ENCODE measurements around the gene C10orf105. TPM values are rescaled to one million over a fixed set of nuclear protein-coding genes. Genes with fewer than 3 reads are reported as not detected.
A peak's percentile ranks its signal among the peaks of the same experiment; 100 is the strongest.

Gene C10orf105
- total RNA-seq, 2 donors from 2014 or later: 0.13 to 0.33 TPM

GRCh38 chr10:71726580-71727104 lies 7.1 kb upstream of the C10orf105 start:
- 93 to 96% methylated on average over 6 to 11 of the region's 11 CpGs for WGBS, 2 experiments (ENCODE audit: insufficient coverage in 1 of 2, insufficient read length in 1 of 2)
- Histone ChIP-seq H3K4me1 (ENCODE audit: control insufficient read depth, insufficient read depth, low read length) (peaks cover 4% of the 10 kb centered on the region), H3K4me3 (ENCODE audit: low read length) (no peak overlapping the region), H3K9me3 (ENCODE audit: control insufficient read depth, low read length) (no peaks in the 10 kb centered on the region), H3K27me3 (ENCODE audit: control insufficient read depth, insufficient read depth, low read length, poor library complexity, severe bottlenecking) (no peaks in the 10 kb centered on the region), H3K36me3 (ENCODE audit: control insufficient read depth, insufficient read depth, low read length) (no peaks in the 10 kb centered on the region), H3K27ac (ENCODE audit: low read depth, low read length) (no peak overlapping the region), H3K9ac (ENCODE audit: extremely low read depth, low read length, poor library complexity, severe bottlenecking) (no peak overlapping the region)
- DNase-seq: no peak
- peaks cover 10% of the 10 kb centered on the region for H3K4me1 Mint-ChIP-seq
- peak overlapping the region; percentile 60 for H3K27ac Mint-ChIP-seq
- H3K27me3 Mint-ChIP-seq (ENCODE audit: insufficient read depth): peaks cover 6% of the 10 kb centered on the region
- H3K9me3 Mint-ChIP-seq: peaks cover 2% of the 10 kb centered on the region
- no peak for TF ChIP-seq CTCF (conservative IDR thresholded peaks at IDR 0.05)
- H3K36me3 Mint-ChIP-seq (ENCODE audit: low read depth): no peaks in the 10 kb centered on the region
- H3K4me3 Mint-ChIP-seq: no peak overlapping the region

GRCh38 chr10:71725998-71726579 lies 6.5 kb upstream of the C10orf105 start:
- Mint-ChIP-seq H3K27ac (peak overlapping the region; percentile 60), H3K4me1 (peaks cover 10% of the 10 kb centered on the region)
- 32 to 37% methylated on average over 2 to 8 of the region's 9 CpGs for WGBS, 2 experiments (ENCODE audit: insufficient coverage in 1 of 2, insufficient read length in 1 of 2)

GRCh38 chr10:71725249-71725648 lies 5.7 kb upstream of the C10orf105 start:
- no peaks in the 10 kb centered on the region for H3K36me3 Mint-ChIP-seq (ENCODE audit: low read depth)
- no peak for TF ChIP-seq CTCF (conservative IDR thresholded peaks at IDR 0.05)
- no peak for DNase-seq
- no peak overlapping the region for H3K27ac ChIP-seq (ENCODE audit: low read depth, low read length)
- H3K36me3 ChIP-seq (ENCODE audit: control insufficient read depth, insufficient read depth, low read length): no peaks in the 10 kb centered on the region
- H3K27me3 ChIP-seq (ENCODE audit: control insufficient read depth, insufficient read depth, low read length, poor library complexity, severe bottlenecking): peaks cover 3% of the 10 kb centered on the region
- no peak overlapping the region for H3K4me3 ChIP-seq (ENCODE audit: low read length)
- peaks cover 4% of the 10 kb centered on the region for H3K4me1 ChIP-seq (ENCODE audit: control insufficient read depth, insufficient read depth, low read length)
- 90 to 93% methylated on average over 9 to 14 of the region's 14 CpGs for WGBS, 2 experiments (ENCODE audit: insufficient coverage in 1 of 2, insufficient read length in 1 of 2)
- H3K27ac Mint-ChIP-seq: no peak overlapping the region
- no peak overlapping the region for H3K4me3 Mint-ChIP-seq
- H3K9ac ChIP-seq (ENCODE audit: extremely low read depth, low read length, poor library complexity, severe bottlenecking): no peak overlapping the region
- H3K27me3 Mint-ChIP-seq (ENCODE audit: insufficient read depth): peaks cover 13% of the 10 kb centered on the region
- peaks cover 2% of the 10 kb centered on the region for H3K9me3 Mint-ChIP-seq
- H3K4me1 Mint-ChIP-seq: peaks cover 12% of the 10 kb centered on the region
- H3K9me3 ChIP-seq (ENCODE audit: control insufficient read depth, low read length): no peaks in the 10 kb centered on the region

More at GRCh38 chr10:71725998-71726579, 6.5 kb upstream of the C10orf105 start:
- peak; percentile 83 for DNase-seq
- Histone ChIP-seq H3K4me1 (ENCODE audit: control insufficient read depth, insufficient read depth, low read length) (peaks cover 4% of the 10 kb centered on the region), H3K36me3 (ENCODE audit: control insufficient read depth, insufficient read depth, low read length) (no peaks in the 10 kb centered on the region), H3K27ac (ENCODE audit: low read depth, low read length) (no peak overlapping the region), H3K27me3 (ENCODE audit: control insufficient read depth, insufficient read depth, low read length, poor library complexity, severe bottlenecking) (peaks cover 3% of the 10 kb centered on the region), H3K9me3 (ENCODE audit: control insufficient read depth, low read length) (no peaks in the 10 kb centered on the region), H3K4me3 (ENCODE audit: low read length) (no peak overlapping the region), H3K9ac (ENCODE audit: extremely low read depth, low read length, poor library complexity, severe bottlenecking) (no peak overlapping the region)
- Mint-ChIP-seq H3K4me3 (no peak overlapping the region), H3K36me3 (ENCODE audit: low read depth) (no peaks in the 10 kb centered on the region), H3K27me3 (ENCODE audit: insufficient read depth) (peaks cover 10% of the 10 kb centered on the region), H3K9me3 (peaks cover 2% of the 10 kb centered on the region)
- TF ChIP-seq CTCF (conservative IDR thresholded peaks at IDR 0.05): peak; percentile 75
